NCI-H2196 (cell line): Measurements from ENCODE around the gene DLG2.

Source experiments
- DNase-seq: peaks from one replicate; lab custom pipeline; 2025; ENCODE audit not compliant: unreplicated experiment; lab: John Stamatoyannopoulos, UW

Gene DLG2

GRCh38 chr11:83845797-83846196, 1781.3 kb downstream of the DLG2 start:
- DNase-seq = no peak

DNA sequence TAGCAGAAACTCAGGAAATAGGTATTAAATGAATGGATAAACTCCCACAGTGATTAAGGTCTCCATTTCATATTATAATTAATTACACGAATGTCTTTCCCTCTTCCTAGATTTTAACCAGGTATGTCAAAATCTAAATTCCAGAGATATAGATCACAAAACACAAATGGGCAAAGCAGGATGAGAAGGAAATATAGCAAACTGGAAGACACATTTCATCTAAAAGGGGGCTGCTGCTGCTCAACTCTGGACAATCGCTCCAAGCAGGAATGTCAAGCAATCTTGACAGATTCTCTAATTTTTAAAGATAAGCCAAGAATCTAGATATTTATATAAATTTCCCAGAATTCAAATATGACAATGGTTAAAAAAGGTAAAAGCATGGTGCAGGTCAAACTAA, 1786.8 kb downstream of the DLG2 start:
- no peak for DNase-seq

DNA sequence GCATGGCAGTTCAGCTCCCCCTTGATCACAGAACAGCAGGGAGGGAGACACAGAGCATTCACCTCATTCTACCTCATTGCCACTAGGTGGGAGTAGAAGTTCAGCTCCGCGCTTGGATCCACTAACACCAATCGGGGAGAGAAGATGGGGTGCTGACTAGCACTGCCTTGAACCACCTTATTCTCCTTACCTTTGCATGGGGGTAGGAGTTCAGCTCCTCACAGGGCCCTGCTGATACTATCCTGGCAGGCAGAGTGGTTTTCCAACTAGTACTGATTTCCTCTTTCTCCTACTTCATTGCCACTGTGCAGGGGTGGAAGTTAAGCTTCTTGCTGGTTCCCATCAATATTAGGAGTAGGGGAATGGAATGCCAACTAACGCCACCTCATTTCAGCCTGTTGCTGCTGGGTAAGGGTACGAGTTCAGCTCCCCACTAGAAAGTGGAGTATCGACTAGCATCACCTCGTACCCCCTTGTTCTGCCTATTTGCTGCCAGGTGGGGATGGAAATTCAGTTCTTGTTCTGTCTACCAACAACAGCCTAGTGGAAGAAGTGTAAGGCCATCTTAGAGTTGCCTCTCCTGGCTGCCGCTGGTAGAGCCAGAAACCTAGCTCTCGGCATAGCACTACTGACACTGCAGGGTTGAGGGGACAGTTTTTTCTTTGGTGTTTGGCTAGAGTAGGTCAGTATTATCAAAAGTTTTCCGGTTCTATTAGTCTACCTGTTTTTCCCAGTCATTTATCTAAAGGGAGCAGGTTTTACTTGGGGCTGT, 1790.1 kb downstream of the DLG2 start:
- peak; percentile 2 for DNase-seq

DNA sequence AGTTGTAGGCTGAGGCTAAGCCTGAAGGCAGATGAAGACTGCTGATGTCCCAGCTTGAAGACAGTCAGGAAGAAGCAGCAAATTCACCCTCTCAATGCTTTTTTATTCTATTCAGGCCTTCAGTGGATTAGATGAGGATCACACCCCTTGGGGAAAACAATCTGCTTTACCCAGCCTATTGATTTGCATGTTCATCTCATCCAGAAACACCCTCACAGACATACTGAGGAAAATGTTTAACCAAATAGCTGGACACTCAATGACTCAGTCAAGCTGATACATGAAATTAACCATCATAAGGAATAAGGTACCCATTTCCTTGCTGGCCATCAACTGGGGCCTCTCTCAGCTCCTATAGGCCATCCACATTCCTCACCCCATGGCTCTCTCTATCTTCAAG, 1791.1 kb downstream of the DLG2 start:
- DNase-seq = no peak

DNA sequence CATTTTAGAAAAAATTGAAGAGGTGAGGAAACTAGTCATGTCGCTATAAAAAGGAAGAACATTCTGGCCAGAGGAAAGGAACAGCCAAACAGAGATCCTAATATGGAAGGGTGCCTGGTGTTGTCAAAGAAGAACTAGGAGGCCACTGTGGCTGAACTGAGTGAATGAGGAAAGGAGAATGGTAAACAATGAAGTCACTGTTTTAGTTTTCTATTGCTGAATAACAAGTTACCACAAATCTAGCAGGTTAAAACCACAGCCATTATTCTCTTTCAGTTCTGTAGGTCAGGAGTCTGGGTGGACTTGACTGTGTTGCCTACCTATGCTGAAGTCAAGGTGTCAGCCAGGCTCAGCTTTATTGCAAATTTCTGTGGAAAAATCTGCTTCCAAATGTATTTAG, 1791.7 kb downstream of the DLG2 start:
- no peak for DNase-seq

- no peak for DNase-seq
Observed at GRCh38 chr11:83831929-83832328, 1795.2 kb downstream of the DLG2 start.

DNA sequence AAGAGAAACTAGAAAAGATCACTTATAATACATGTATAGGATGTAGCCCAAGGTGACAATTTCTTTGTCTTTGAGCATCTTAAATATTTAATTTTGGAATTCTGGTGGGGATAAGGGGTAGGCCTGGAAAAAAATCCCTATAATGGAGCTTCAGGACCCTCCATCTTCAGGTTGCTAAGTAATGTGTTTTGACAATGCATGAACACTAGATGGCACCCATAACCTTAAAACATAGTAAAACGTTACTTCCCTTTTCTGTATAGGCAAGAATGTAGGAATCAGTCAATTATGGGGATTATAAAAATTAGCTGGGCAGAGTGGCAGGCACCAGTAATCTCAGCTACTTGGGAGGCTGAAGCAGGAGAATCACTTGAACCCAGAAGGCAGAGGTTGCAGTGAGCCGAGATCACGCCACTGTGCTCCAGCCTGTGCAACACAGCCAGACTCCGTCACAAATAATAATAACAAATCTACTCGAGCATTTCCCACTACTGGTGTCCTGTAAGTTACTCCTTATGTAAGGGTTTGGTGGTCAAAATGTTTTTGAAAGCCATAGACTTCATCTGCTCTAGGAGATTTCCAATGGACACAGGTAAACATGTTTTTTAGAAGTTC, 1799.1 kb downstream of the DLG2 start:
- peak; percentile 5 for DNase-seq

DNA sequence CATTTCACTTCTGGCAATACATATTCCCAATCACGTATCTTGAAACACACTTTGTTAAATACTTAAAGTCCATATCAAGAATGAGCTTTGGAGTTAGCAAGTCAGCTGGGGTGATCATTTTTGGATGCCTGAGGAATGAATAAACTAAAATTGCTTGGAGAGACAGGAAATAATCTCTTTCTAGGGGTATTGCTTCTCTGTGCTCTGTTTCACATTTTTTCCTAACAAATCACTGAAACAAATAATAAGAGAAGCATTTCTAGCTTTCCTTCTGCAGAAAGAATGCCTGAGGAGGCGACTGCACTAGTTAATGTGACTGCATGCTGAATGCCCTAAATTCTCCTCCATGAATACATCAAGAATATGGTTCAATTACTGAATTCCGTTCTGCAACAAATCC, 1799.6 kb downstream of the DLG2 start:
- no peak for DNase-seq

DNA sequence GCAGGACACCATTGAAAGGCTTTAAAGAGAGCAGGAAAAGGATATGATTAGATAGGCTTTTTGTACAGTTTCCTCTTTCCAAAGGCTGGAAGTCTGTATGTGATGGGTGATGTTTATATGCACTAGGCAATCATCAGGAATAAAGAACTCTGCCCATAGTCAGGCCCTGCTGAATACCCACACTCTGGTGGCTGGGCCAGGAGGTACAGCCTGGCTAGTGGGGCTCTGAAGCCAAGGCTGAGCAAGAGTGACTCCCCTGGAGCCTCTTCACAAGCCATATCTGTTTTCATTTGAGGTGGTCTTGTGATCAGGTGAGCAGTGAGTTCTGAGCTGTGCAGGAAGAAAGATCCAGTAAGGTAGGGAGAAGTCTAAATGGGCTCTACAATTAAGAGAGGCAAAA, 1801.1 kb downstream of the DLG2 start:
- DNase-seq = no peak

- DNase-seq = no peak
Observed at GRCh38 chr11:83823461-83824025, 1803.6 kb downstream of the DLG2 start.

DNA sequence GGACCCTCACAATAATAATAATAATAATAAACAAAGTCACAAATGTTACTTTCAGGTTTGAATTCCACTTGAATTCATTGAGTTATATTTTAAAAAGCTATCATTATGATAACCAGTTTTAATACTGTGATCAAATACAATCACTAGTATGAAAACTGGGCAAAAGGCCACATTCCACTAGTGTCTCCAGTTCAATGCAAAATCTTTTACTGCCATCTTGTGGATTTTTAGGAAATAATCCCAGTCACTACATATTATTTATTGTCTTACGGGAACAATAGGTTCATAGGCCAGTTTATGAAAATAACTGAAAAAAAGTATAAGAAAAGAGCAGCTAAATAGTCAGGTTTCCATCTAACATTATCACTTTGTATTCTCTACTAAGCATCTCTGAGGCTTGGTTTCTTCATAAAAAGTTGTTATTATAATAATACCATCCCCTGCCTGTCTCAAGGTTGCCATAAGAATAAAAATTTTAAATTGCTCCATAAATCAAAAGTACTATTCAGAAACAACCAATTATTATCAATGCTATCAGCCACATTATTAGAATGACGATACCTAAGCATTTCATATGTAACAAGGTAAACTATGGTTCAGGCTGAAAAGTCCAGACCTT, 1807.1 kb downstream of the DLG2 start:
- peak; percentile 61 for DNase-seq

DNA sequence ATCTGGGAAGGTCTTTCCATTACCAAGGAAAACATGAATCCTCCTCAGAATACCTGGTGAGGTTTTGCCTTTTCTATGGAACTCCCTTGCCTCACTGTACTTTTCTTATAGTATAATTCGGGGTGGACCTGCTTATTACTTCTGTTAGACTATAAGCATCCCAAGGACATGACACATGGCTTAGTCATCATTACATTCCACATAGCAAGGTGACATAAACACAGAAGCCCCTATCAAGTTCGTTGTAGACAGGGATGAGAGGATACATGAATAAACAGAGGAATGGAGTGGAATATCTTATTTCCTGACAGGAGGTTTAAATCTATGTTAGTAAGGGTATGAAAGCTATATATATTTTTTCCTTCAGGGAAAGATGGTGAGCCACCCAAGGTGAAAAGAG, 1808.8 kb downstream of the DLG2 start:
- no peak for DNase-seq

GRCh38 chr11:83816572-83817187, 1810.5 kb downstream of the DLG2 start:
- DNase-seq = peak; percentile 28

GRCh38 chr11:83815736-83816135, 1811.4 kb downstream of the DLG2 start:
- DNase-seq = no peak

DNA sequence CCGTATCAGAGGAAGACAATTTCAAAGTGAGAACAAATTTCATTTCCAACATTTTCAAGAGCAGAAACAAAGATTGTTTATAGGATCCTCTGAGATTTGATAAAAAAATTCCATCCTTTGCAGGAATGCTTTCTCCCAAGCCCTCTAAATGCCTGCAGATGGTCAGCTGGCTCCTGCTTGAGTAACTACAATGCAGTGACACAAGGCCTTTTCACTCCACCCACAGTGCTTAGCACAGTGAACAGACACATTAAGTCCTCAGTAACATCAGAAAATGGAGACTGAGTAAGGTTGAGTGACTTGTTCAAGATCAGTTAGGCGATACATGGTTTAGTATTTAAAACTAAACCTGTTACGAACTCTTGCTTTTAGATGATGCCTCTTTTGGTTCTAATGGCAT, 1813.8 kb downstream of the DLG2 start:
- DNase-seq = no peak

DNA sequence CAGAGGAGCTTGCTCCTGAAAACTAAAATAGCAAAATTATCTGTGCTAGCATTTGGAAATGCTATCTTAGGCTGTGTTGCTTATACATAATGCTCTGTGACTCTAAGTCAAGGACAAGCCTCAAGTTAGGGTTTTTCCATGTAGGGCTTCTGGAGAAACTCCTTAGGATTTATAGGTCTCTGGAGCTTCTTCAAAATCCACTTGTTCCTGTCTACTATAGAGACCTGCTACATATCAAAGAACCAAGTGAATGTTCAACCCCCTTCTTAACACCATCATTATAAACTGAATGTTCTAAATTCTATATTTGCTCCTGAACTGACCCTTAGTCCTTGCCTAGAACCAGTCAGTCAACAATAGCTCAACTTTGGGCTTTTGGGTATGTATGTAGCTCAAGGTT, 1817.9 kb downstream of the DLG2 start:
- no peak for DNase-seq

DNA sequence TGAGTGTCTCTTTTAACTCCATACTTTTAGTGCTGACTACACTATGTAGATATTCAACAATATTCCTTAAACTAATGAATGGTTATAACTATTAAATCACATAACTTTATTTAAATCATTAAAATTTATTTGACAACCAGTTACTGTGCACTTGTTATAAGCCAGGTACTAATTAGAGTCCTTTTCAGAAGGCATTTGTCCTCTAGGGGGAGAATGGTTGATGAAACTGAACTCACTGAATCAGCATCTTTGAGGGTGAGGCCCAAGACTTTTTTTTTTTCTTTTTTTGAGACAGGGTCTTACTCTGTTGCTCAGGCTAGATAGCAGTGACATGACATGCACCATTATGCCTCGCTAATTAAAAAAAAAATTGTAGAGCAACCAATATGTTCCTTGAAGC, 1825.3 kb downstream of the DLG2 start:
- DNase-seq = no peak

DNA sequence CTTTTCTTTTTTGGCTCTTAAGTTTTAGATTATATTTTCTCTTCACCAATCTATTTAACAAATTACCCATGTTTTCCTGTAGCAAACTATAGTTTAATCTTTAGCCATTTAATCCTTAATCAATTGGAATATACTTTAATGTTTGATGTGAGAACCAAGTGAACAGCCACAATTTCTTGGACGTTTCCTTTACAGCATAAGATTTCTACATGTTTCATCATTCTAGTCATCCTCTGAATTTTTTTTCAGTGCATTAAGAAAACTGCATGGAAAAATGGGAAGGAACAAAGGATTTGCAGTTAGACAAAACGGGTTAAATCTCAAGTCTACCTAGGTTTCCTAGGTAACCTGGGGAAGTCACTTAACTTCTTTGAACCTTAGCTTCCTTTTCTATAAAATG, 1833.8 kb downstream of the DLG2 start:
- no peak for DNase-seq

- DNase-seq = no peak
Observed at GRCh38 chr11:83791557-83791956, 1835.6 kb downstream of the DLG2 start.

- no peak for DNase-seq
Observed at GRCh38 chr11:83785942-83786341, 1841.2 kb downstream of the DLG2 start.

DNA sequence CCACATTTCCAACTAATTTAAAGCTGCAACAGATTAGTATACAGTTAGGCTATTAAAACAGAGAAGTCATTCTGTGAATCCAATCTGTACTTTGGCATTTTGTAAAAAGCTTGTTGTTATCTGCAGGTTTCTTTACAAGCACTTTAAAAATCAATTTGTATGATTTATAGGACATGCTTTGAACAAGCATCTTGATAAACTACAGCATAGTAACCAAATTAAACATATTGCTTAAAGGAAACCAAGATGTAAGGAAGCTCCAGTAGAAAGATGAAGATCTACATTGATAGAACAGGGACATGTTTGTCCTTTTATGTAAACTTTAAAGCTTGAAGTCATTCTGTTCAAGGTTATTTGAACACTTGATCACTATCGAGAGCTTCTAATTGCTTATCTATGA, 1842.7 kb downstream of the DLG2 start:
- no peak for DNase-seq

DNA sequence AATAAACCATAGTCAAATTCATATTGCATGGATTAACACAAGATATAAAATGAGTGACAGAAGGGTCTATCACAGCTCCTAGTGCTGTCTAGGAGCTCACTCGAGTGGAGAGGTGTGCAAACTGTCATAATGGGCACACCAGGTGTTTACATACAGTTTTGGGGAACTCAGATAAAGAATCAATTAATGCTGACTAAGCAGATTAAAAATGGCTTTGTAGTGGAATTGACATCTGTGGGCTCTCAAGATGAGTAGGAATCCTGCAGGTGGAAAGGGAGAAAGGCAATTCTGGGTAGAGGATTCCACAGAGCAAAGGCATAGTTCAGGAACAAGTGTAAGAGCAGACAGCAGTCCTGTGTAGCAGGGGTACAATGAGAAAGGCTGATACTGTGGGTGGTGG, 1844.8 kb downstream of the DLG2 start:
- no peak for DNase-seq
